ENCODE data around the gene MTREX.
"Not testable (repeated sequence)": the region's sequence is repeated elsewhere in the genome, so short reads cannot be mapped to it uniquely, and the experiment has no call there.

Gene MTREX

DNA sequence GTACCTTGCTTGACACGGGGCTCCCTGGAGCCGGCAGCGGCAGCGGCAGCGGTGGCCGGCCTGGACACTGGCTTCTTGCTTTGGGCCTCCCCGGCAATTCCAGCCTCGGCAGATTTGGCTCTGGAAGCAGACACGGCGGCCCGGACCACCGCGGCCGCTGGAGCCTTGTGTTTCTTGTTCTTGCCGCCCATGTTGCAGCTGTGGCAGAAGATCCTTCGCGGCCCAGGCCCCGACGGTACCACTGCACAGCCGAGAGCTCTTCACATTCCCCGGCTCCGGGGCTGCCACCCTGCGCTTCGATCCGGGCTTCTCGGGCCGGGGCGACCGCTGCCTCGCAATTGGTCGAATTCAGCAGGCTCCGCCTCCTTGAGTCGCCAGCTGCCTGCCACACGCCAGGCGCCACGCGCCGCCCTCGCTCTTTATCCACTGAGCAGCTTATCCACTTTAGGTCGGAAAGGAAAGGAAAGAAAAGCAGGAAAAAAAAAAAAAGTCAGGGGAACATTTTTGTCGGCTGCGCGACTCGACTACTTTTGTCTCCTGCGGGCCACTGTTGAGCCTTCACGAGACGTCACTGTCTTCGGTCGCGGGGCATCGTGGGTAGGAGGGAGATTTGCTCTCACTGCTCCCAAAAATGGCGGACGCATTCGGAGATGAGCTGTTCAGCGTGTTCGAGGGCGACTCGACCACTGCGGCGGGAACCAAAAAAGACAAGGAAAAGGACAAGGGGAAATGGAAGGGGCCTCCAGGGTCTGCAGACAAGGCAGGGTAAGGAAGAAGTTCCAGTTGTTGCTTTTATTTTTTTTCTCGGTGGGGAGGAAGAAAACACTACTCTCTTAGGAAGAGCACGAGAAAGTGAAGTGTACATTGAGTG, at the start of gene MTREX, which contains the start of gene DHX29:
Gene MTREX (plus strand): TSS at position 607 of the 871 bp plus-strand sequence. CDS start 25 bp downstream, at position 632.
Gene DHX29 (minus strand): TSS at position 312 of the 871 bp plus-strand sequence. CDS start 121 bp downstream, at position 191.
- peak; percentile 91 for DNase-seq

DNA sequence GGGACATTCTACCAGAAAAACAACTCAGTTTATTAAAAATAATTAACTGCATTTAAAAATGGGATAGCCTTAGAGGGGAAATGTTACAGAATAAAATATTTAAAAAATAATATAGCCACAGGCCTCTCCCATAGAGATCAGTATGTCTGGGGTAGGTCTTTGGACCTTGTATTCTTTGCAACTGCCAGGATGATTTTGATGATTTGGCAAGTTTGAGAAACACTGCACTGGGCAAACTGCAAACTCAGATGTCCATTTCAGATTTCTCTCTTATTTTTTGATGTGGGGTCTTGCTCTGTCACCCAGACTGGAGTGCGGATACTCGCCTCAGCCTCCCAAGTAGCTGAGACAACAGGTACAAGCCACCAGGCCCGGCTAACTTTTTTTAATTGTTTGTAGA, 49.5 kb upstream of the MTREX start:
- DNase-seq, result no peak

DNA sequence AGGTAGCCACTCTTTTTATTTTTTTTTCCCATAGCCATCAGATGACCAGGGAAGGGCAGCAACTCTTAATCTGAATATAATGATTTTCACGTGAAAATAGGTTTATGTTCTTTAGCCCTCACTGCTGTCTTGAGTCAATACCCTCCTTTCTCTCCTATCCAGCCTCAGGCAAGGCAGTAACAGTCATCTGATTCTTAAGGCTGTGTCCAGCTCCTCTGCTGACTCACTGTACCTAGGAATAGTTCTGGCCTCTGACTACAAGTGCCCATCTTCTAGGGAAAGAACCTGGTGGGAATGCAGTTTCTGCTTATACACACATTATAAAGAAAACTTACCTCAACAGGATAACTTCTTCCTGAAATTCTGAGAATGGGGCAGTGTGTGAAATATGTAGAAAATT, 31.0 kb upstream of the MTREX start:
- DNase-seq, result no peak

DNA sequence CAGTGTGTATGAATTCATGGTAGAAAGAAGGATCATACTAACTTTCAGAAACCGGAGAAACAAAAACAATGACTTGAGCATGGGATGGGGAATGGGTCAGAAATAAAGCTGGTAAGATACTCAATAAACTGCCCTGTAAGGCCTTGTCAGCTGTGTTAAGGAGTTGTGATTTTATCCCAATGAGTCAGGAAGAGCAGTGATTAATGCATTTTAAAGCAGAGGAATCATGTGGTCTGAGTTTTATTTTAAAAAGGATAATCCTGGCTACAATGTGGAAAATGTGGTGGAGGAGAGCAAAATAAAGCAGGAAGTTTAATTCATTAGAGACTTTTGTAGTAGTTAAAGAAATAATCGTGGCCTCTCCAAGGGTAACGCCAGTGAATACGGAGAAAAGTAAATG, 29.0 kb upstream of the MTREX start:
- no peak for DNase-seq

DNA sequence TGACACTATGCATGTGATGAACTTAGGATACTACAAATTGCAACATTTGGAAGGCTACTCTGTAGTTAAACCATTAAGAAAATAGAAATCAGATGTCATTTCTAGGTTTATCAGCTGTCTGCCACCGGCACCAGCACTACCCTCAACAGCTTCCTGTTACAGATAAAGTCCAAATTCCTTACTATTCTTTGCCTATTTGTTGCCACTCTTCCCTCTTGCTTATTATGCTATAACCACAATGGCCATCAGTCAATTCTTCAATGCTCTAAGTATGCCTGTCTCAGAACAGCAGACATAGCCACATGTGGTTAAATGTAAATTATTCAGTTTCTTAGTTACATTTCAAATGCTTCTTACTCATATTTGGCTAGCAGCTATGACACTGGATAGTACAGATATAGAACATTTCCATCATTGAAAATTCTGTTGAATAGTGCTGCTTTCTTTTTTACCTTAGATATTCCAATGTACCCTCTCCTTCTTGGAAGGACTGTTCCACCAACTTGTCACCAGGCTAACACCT, 21.3 kb upstream of the MTREX start:
- no peak for DNase-seq

DNA sequence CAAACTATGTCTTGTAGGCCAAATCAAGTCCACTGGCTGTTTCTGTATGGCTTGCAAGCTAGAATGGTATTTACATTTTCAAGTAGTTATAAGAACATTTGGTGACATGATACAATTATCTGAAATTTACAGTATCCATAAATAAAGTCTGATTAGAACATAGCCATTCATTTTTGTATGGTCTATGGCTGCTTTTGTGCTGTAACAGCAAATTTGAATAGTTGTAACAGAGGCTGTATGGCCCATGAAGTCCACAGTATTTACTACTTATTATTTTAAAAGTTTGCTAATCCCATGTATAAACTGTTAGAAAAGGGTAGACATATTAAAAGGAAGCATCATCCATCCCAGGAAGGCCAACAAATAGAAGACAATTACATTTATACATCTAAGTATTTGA, 18.0 kb upstream of the MTREX start:
- DNase-seq, result no peak

DNA sequence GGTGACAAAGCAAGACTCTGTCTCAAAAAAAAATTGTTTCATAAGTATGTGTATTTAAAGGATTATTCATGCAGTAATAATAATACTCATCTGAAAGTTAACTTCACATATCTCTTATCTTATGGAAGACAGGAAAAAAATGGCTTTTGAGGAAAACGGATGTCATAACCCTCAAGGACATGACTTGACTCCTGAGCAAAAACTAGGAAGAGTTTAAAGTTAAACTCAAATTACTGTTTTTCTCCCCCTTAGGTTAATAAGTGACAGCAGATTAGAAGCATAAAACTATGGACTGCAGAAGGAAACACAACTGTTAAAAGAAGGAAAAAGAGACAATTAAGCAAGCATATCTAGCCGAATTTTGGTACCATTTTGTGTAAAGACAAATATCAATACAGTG, 16.8 kb upstream of the MTREX start:
- no peak for DNase-seq

DNA sequence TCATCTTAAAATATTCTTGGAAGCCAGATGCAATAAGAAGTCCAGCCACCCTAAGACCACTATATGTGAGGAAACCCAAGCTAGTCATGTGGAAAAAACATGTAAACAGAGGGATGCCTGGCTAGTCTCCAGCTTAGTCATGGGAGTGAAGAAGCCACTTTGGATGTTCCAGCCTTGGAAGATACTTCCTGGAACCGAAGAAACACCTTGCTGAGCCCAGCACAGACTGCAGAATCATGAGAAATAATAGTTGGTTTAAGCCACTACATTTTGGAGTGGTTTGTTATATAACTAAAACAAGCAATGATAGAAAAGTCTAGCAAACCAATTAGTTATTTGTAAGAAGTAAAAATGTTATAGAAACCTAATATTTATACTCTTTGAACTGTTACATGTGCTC, 12.9 kb upstream of the MTREX start:
- no peak for DNase-seq

DNA sequence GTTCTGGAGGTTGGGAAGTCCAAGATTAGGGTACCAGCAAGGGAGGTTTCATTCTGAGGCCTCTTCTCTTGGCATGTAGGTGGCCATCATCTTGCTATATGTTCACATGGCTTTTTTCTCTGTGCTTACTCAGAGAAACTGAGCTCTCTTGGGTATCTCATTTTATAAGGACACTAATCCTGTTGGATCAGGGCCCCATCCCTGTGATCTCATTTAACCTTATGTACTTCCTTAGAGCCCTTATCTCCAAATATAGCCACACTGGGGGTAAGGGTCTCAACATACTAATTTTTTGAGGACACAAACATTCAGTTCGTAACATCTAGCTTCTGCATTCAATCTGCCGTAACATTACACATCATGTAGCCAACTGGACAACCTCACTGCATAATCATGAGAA, 6.9 kb upstream of the MTREX start:
- no peak for DNase-seq

DNA sequence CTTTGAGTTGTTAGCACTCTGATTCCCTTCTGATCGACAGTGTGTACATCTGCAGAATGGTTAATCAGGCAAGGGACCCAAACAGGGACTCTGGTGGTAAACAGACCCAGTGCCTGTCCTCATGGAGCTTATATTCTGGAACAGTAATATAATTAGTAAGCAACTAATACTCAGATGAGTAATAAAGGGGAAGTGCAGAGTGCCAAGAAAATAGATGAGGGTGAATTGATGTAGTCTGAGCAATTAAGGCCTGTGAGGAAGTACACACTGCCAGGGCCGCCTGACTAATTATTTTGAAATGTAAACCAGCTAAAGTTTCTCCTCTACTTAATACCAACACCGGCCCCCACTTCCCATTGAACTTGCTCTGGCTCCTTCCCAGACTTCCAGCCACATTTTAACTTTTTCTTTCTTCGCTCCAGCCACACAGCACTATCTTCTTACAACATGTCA, 4.5 kb upstream of the MTREX start:
- DNase-seq, result no peak

DNA sequence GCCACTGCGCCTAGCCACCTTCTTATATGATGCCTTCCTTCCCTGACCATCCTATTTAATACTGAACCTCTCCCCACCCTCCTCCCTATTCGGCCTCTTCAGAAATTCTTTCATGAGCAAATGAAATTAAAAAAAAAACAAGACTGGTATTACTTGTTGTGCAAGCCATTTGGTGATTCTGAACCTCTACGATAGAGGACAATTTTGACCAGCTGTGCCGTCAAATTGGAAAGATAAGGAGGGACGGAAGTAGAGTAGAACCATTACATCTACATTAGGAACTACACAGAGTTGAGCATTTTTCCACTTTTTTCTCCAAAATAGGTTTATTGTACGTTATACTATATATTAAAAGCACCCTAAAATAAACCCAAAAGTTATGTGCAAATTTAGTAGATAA, 3.2 kb upstream of the MTREX start:
- DNase-seq, result no peak

DNA sequence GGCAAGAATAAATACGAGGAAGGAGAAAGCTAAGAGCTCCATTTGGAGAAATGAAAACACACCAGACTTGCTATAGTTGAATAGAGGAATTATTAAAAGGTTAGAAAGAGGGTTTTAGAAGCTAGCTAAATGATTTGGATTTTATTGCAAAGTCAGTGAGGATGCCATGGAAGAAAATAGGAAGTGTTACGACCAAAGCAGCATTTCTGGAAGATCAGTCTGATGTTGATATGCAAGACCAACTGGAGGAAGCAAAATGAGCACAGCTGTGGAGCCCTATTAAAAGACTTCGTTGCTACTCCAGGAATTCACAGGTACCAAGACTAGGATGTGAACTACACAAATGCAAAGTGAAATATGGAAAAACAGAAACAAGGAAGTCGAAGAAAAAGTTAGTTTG, 2.4 kb upstream of the MTREX start:
- DNase-seq, result no peak

DNA sequence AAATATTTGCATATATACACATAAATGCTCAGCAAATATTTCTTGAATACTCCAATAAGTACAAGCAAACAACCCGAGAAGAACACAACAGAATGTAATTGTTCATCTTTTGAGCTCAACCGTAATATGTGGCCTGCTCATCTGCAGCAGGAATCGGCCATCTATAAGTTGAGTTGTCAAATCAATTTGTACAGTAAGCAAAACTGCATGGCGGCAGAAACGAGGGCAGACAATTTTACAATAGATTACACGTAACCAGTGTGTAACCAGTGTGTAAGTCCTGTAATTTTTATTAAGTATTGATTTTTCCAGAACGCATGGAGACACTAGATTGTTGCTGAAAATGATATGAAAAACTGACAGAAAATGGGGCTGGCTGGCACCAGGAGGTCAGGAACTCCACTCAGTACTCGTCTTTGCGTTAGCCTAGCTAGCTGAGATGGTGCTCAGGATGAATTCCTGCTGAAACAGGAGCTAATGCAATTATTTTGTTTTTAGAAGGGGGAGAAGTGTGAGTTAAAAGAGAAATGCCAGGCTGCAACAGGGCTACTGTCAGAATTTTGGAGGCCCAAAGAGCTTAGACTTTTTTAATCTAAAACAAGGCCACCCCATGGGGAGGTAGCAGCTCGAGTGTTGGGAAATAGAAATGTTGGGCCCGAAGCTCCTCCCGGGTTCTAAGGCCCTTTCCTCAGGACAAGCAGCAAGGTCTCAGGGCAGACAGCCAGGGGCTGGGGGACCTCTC, 977 bp upstream of the MTREX start:
- DNase-seq, result no peak

DNA sequence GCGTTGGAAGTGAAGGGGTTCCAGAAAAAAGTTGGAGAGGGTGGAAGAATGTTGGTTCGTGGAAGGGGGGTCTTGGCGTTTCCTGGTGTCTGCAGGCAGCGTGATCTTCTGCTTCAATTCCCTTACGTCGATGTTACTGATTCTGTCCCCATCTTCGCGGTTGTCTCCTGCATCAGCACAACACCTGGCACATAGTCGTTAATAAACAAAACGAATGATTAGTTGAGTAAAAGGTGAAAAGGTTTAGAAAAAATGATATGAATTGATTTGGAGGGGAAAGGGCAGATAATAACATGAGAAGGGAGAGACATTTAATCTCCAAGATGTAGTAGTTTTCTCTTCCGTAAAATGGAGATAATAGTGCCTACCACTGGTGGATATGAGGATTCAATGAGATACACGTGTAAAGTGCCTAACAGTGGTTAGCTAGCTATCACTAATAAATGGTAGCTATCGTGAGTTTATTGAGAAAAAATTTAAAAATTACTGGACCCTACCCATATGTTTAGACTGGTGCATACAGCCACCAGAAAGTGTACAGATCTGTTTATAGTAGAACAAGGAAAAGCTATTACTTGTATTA, 556 bp downstream of the MTREX start:
- DNase-seq, result peak; percentile 14

DNA sequence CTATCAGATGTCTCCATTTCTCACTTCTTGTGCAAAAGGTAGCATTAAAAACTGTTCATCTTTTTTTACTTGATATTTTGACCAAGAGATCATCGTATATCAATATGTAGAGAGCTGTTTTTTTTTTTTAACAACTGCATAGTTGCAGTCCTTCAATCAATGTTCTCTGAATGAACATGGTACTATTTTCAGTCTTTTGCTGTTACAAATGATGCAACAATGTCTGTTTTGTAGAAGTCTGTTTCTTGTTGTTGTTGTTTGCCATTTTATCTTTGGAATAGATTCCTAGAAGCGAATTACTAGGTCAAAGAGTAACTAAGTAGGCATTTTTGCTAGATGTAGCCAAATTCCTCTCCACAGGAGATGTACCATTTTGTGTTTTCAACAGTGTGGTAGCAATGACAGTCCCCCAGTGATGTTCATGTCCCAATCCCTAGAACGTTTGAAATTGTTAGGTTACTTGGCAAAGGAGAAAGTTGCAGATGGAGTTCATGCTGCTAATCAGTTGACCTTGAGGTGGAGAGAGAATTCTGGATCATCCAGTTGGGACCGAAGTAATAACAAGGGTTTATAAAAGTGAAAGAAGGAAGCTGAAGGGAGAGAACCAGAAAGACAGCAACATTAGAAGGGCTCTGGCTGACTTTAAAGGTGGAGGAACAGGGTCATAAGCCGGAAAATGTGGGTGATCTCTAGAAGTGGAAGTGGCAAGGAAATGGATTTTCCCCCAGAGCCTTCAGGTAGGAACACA, 6.3 kb downstream of the MTREX start:
- DNase-seq, result no peak

DNA sequence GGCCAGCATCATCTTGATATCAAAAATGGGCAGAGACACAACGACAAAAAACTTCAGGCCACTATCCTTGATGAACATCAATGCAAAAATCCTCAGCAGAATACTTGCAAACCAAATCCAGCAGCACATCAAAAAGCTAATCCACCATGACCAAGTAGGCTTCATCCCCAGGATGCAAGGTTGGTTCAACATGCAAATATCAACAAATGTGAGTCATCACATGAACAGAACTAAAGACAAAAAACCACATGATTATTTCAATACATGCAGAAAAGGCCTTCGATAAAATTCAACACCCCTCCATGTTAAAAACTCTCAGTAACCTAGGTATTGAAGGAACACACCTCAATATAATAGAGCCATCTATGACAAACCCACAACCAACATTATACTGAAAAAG, 8.5 kb downstream of the MTREX start:
- no peak for DNase-seq

DNA sequence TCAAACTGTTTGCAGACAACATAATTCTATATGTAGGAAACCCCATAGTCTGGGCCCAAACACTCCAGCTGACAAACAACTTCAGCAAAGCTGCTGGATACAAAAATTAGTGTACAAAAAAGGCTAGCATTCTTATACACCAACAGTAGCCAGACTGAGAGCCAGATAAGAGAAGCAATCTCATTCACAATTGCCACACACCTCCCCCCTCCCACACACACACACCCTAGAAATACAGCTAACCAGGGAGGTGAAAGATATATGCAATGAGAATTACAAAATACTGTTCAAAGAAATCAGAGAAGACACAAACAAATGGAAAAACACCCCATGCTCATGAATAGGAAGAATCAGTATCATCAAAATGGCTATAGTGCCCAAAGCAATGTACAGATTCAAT, 9.0 kb downstream of the MTREX start:
- DNase-seq, result no peak

DNA sequence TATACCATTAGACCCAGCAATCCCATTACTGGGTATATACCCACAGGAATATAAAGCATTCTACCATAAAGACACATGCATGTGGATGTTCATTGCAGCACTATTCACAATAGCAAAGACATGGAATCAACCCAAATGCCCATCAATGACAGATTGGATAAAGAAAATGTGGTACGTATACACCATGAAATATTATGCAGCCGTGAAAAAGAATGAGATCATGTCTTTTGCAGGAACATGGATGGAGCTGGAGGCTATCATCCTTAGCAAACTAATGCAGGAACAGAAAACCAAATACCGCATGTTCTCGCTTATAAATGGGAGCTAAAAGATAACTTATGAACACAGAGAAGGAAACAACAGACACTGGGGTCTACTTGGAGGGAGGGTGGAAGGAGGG, 10.4 kb downstream of the MTREX start:
- DNase-seq, result not testable (repeated sequence)

DNA sequence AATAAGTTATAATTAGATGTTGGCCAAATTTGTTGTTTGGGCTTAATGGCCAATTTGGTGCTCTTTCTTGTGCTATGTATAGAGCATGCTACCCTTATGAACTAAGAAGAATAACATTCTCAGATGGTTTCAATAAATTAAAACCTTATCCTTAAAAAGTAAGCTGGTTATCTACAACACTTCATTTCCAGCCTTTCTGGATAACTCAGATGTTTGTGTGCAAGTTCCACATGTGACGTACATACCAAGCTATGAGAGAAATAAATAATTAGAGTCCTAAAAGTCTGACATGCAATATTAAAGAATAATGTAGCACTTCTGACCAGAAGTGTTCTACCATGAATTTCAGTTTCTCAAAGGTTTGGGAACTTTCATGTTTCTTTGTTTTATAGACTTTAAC, 11.7 kb downstream of the MTREX start:
- DNase-seq, result no peak

DNA sequence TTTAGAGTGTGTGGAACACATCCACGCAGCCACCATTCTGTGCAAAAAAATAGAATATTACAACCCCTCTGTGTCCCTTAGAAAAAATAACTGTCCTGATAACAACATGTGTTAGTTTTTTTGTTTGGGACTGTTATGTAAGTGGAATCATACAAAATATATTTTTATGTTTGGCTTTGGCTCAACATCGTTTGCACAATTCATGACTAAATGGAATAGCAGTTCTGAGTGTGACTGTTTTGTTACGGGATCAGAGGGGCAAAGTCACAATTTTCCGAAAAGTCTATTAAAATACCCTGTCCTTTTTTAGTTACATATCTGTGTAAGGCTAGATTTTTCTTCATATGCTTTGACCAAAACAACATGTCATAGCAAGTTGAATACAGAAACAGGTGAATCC, 12.8 kb downstream of the MTREX start:
- no peak for DNase-seq

DNA sequence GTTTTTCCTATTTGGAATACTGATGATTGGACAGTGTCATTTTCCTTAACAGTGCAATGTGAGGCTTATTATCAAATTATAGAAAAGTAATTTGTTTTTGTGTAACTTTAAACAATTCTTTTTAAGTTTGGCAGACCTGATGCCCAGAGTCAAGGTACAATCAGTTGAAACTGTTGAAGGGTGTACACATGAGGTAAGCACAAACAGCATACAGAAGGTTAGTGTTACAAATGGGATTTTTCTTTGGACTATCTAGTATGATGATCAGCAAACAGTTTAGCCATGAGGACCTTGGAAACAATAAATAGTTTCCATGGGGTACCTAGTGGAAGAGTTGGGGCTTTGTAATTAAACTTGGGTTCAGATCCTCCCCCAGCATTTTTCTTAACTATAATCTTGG, 16.2 kb downstream of the MTREX start:
- no peak for DNase-seq

DNA sequence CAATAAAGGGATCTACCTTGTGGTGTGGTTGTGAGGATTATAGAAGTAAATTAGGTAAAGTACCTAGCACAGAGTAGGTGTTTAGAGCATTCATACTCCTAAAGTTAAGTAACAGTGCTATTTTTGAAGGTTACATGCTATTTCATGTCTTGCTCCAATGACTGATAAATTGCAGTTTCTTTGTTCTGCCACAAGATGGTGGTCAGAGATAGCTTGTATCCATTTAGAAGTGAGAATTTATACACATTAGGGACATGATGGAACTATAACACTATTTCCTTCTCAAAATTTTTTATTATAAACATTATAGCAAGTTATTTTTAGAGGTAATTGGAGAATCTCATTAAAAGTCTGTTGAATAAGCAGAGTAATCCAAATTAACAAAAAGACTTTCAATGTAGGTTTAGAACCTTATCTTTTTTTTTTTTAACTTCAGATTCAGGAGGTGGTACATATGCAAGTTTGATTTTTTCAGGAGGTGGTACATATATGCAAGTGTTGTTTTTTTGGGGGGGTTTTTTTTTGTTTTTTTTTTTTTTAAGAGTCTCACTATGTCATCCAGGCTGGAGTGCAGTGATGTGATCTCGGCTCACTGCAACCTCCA, 17.1 kb downstream of the MTREX start:
- no peak for DNase-seq

Data from stimulated activated CD4-positive, alpha-beta T cell treated with anti-CD3 and anti-CD28 coated beads, Interleukin-4, amount 100 ng/mL, for 24 hours (primary cell).